A549 (cell line): Measurements from ENCODE around the gene BCAS2. TPM values are rescaled to one million over a fixed set of nuclear protein-coding genes. Genes with fewer than 3 reads are reported as not detected.

Experiments used
- ATAC-seq, 2 experiments: fragments of 200-7000 bp in 1 of 2; fragments of >200 bp in 1 of 2; cut with Nextera tagmentation in 1 of 2; cut with Tn5 transposase in 1 of 2; 3 replicates each; pipeline versions ENCODE4 v1.8.0 to v1.9.1; 2018 to 2020; ENCODE audit warnings: mild to moderate bottlenecking in 1 of 2, moderate library complexity in 1 of 2
- CTCF ChIA-PET: fragments of 300-600 bp; sonication (Branson Sonifier 250); formaldehyde crosslinking; extraction: SDS; loops from one replicate; lab custom pipeline; 2021; ENCODE audit warnings: antibody characterized with exemption, inconsistent platforms; lab: Yijun Ruan, JAX
- POLR2A ChIA-PET: fragments of 350-600 bp; formaldehyde crosslinking; extraction: SDS; loops from one replicate; lab custom pipeline; 2021; ENCODE audit warnings: antibody characterized with exemption, inconsistent platforms; lab: Yijun Ruan, JAX
- DNase-seq, 2 experiments: peaks; one replicate each; pipeline versions ENCODE4 v3.0.0 to v3.0.0-alpha.2; 2011 to 2016; ENCODE audit warnings: low read depth in 1 of 2, low spot score in 1 of 2
- FAIRE-seq: peaks from 2 replicates; lab custom pipeline; 2011; peaks lifted over from hg19 to GRCh38; lab: Jason Lieb, UNC
- H3K27ac ChIP-seq, 2 experiments: fragments of >200 bp; sonication (Bioruptor Twin); formaldehyde crosslinking; 3 replicates each; pipeline ENCODE4 v1.5.1; 2016 to 2017
- H3K4me1 ChIP-seq: fragments of >200 bp; sonication (Bioruptor Twin); formaldehyde crosslinking; 3 replicates; pipeline ENCODE4 v1.6.1; 2016
- H3K4me2 ChIP-seq: fragments of >200 bp; sonication (Bioruptor Twin); formaldehyde crosslinking; 3 replicates; pipeline ENCODE4 v1.6.1; 2016
- H3K4me3 ChIP-seq: fragments of >200 bp; sonication (Bioruptor Twin); formaldehyde crosslinking; 3 replicates; pipeline ENCODE4 v1.5.1; 2016
- H3K9me3 ChIP-seq: fragments of >200 bp; sonication (Bioruptor Twin); formaldehyde crosslinking; 3 replicates; pipeline ENCODE4 v1.6.1; 2016
- CHD2 ChIP-seq: fragments of 150-350 bp; IDR thresholded peaks from 2 replicates; pipeline ENCODE4 v1.6.1; 2014; ENCODE audit warnings: low read length; ENCODE audit not compliant: partially characterized antibody
- CTCF ChIP-seq: fragments of >200 bp; sonication (Bioruptor Twin); formaldehyde crosslinking; IDR thresholded peaks from 3 replicates; pipeline ENCODE4 v1.5.1; 2016
- EHF ChIP-seq: fragments of 250-450 bp; sonication (Bioruptor Pico); IDR thresholded peaks from 2 replicates; pipeline ENCODE4 v1.5.0; 2020; ENCODE audit warnings: mild to moderate bottlenecking
- FOSB ChIP-seq: fragments of 250-450 bp; sonication (Bioruptor Pico); IDR thresholded peaks from 2 replicates; pipeline ENCODE4 v1.5.0; 2020; ENCODE audit warnings: mild to moderate bottlenecking, moderate library complexity
- HDAC2 ChIP-seq: fragments of 200-600 bp; sonication (generic); IDR thresholded peaks from 2 replicates; pipeline ENCODE4 v1.6.1; 2016
- HEYL ChIP-seq: fragments of 250-450 bp; sonication (Bioruptor Pico); IDR thresholded peaks from 2 replicates; pipeline ENCODE4 v1.8.0; 2021; ENCODE audit warnings: mild to moderate bottlenecking, moderate library complexity
- HOXB13 ChIP-seq: fragments of 250-450 bp; sonication (Bioruptor Pico); IDR thresholded peaks from 2 replicates; pipeline ENCODE4 v1.5.0; 2020; ENCODE audit warnings: low read depth, mild to moderate bottlenecking, moderate library complexity
- JUN ChIP-seq, 2 experiments: fragments of >200 bp; sonication (Bioruptor Twin); formaldehyde crosslinking; IDR thresholded peaks; 2 replicates in 1 of 2; 3 replicates in 1 of 2; pipeline ENCODE4 v1.6.1; 2016 to 2017
- MAFK ChIP-seq: fragments of 450-650 bp; IDR thresholded peaks from 2 replicates; pipeline ENCODE4 v1.6.1; 2014; ENCODE audit not compliant: partially characterized antibody
- MAX ChIP-seq: IDR thresholded peaks from 2 replicates; pipeline ENCODE4 v1.6.1; 2012
- MAZ ChIP-seq: fragments of 150-350 bp; IDR thresholded peaks from 2 replicates; pipeline ENCODE4 v1.6.1; 2014; ENCODE audit warnings: antibody characterized with exemption, low read depth, low read length, borderline replicate concordance
- NFE2L2 ChIP-seq: fragments of 150-350 bp; conservative IDR thresholded peaks from 2 replicates; pipeline ENCODE4 v1.6.1; 2014; ENCODE audit warnings: low read length
- PBX3 ChIP-seq: IDR thresholded peaks from 2 replicates; pipeline ENCODE4 v1.6.1; 2012
- PHF8 ChIP-seq: fragments of 200-600 bp; sonication (generic); IDR thresholded peaks from 2 replicates; pipeline ENCODE4 v1.6.1; 2016; ENCODE audit warnings: low read depth, mild to moderate bottlenecking, antibody characterized with exemption, moderate library complexity, borderline replicate concordance
- RAD21 ChIP-seq, 2 experiments: fragments of >200 bp in 1 of 2; sonication (Bioruptor Twin) in 1 of 2; formaldehyde crosslinking in 1 of 2; IDR thresholded peaks in 1 of 2; conservative IDR thresholded peaks in 1 of 2; 2 replicates in 1 of 2; 3 replicates in 1 of 2; pipeline ENCODE4 v1.6.1; 2012 to 2018; ENCODE audit warnings: inconsistent platforms in 1 of 2
- RARB ChIP-seq: fragments of 250-450 bp; sonication (Bioruptor Pico); IDR thresholded peaks from 2 replicates; pipeline ENCODE4 v1.8.0; 2021; ENCODE audit warnings: mild to moderate bottlenecking, moderate library complexity
- RCOR1 ChIP-seq: fragments of 150-350 bp; IDR thresholded peaks from 2 replicates; pipeline ENCODE4 v1.6.1; 2014; ENCODE audit warnings: antibody characterized with exemption, low read length, low read depth
- REST ChIP-seq: fragments of 200-600 bp; sonication (generic); IDR thresholded peaks from 2 replicates; pipeline ENCODE4 v1.6.1; 2016; ENCODE audit warnings: antibody characterized with exemption, mild to moderate bottlenecking, moderate library complexity
- RFX5 ChIP-seq: fragments of 450-650 bp; IDR thresholded peaks from 2 replicates; pipeline ENCODE4 v1.7.1; 2014; ENCODE audit warnings: antibody characterized with exemption, mild to moderate bottlenecking, moderate library complexity
- ZNF302 ChIP-seq: fragments of 250-450 bp; sonication (Bioruptor Pico); IDR thresholded peaks from 2 replicates; pipeline ENCODE4 v1.9.0; 2021; ENCODE audit warnings: inconsistent platforms, mild to moderate bottlenecking, moderate library complexity
- WGBS: methylation state at CpG from one replicate; pipeline ENCODE4 v1.1.6; 2017; ENCODE audit errors: missing lambda C conversion rate; 5-methylcytosine and 5-hydroxymethylcytosine counted together
- polyA plus RNA-seq, 4 experiments: library from polyadenylated mRNA; depleted of rRNA in 3 of 4; stranded (reverse); fragments of >200 nt; fragmentation: RNase III in 1 of 4; extraction: RNeasy Plus Mini Kit Qiagen cat#74134 plus additional on column Dnase treatment in 1 of 4; gene quantifications; 2 replicates in 3 of 4; 3 replicates in 1 of 4; pipeline ENCODE4 v1.2.3, GENCODE V29; 2011 to 2017

Gene BCAS2
- polyA plus RNA-seq, 2 of the 4 experiments (the other 2 are of a cell fraction) = 36.0 to 52.5 TPM

- TF ChIP-seq REST = no peak
- TF ChIP-seq RAD21 (conservative IDR thresholded peaks at IDR 0.05 in 1 of 2, IDR thresholded peaks at IDR 0.05 in 1 of 2) = no peak
Observed at GRCh38 chr1:114554577-114554976, 26.8 kb downstream of the BCAS2 start (continued).

- Histone ChIP-seq H3K9me3 (no peaks in the 10 kb centered on the region), H3K4me2 (no peak overlapping the region), H3K27ac (no peak overlapping the region), H3K4me3 (no peak overlapping the region), H3K4me1 (no peaks in the 10 kb centered on the region)
- CTCF ChIA-PET = no interaction called here
- ATAC-seq (no peak), FAIRE-seq (no peak), DNase-seq (no peak)
- POLR2A ChIA-PET = no interaction called here
- TF ChIP-seq RAD21 (conservative IDR thresholded peaks at IDR 0.05 in 1 of 2, IDR thresholded peaks at IDR 0.05 in 1 of 2) (no peak), ZNF302 (CRISPR knock-in tag) (no peak), HOXB13 (CRISPR knock-in tag) (no peak), HEYL (CRISPR knock-in tag) (no peak), NFE2L2 (no peak), JUN (IDR thresholded peaks at IDR 0.05) (no peak), EHF (CRISPR knock-in tag) (no peak), RFX5 (no peak), RCOR1 (no peak), MAFK (no peak), PBX3 (no peak), CHD2 (no peak), MAX (no peak), MAZ (no peak), PHF8 (no peak), RARB (CRISPR knock-in tag) (no peak), CTCF (no peak), HDAC2 (no peak), FOSB (CRISPR knock-in tag) (no peak)
- WGBS = 77% methylated on average over 7 of the region's 7 CpGs
Observed at GRCh38 chr1:114552106-114552639, 29.2 kb downstream of the BCAS2 start.
